Measurements from ENCODE around the gene FAM3C.

DNA sequence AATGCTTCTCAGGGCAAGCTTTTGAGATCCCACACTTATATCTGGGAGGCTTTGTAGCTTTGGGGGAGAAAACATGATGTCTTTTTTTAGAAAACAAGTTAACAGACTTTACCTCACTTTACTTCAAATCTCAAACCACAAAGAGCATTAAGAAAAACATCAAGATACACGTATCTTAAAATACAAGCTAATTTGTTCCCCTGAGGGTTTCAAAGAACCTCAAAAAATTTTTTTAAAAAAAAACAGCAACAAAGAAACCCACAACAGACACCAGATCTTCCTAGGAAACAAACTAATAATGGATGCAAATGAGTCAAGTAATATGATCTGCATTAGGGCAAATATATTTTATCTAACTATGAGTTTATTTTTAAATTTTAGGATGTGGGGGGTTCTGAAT is 24.7 kb downstream of the FAM3C start:
- no peak for TF ChIP-seq EZH2 (optimal IDR thresholded peaks at IDR 0.05; ENCODE audit: low read depth, low read length)
- TF ChIP-seq, protein P1, sequence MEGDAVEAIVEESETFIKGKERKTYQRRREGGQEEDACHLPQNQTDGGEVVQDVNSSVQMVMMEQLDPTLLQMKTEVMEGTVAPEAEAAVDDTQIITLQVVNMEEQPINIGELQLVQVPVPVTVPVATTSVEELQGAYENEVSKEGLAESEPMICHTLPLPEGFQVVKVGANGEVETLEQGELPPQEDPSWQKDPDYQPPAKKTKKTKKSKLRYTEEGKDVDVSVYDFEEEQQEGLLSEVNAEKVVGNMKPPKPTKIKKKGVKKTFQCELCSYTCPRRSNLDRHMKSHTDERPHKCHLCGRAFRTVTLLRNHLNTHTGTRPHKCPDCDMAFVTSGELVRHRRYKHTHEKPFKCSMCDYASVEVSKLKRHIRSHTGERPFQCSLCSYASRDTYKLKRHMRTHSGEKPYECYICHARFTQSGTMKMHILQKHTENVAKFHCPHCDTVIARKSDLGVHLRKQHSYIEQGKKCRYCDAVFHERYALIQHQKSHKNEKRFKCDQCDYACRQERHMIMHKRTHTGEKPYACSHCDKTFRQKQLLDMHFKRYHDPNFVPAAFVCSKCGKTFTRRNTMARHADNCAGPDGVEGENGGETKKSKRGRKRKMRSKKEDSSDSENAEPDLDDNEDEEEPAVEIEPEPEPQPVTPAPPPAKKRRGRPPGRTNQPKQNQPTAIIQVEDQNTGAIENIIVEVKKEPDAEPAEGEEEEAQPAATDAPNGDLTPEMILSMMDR (IDR thresholded peaks at IDR 0.05; ENCODE audit: low read length): no peak

Measured in MM.1S (cell line).